Measurements from ENCODE around the gene SPRYD4.
A peak's percentile ranks its signal among the peaks of the same experiment; 100 is the strongest.

SPRYD4 gene

DNA sequence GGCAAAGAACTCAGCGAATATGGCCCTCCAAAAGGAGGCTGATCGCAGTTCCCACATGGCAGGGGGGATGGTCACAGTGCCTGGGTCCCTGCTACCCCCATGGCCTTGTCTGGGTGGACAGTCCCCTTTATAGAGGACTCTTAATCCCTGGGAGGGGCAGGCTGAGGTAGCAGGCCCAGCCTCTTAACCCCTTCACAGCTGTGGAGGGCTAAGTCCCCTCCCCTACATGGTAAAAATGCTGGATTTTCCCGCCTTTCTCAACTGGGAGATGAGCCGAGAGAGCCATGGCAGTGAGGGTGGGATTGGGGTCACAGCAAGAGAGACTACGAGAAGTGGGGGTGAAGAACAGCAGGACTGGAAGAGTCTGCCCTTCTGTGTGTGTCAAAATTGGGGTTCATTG, 13.8 kb upstream of the SPRYD4 start, which contains the start of gene MIP:
MIP (minus strand) TSS at position 101 of the 400 bp plus-strand sequence; CDS start at position 57, 44 bp downstream.
- H3K4me3 ChIP-seq (replicated peaks in 1 of 2; ENCODE audit: low read depth in 2 of 2, low read length in 2 of 2) = no peak within 1 kb of the TSS
- no peak for DNase-seq (ENCODE audit: low read depth in 2 of 2)
- TF ChIP-seq, protein P1, sequence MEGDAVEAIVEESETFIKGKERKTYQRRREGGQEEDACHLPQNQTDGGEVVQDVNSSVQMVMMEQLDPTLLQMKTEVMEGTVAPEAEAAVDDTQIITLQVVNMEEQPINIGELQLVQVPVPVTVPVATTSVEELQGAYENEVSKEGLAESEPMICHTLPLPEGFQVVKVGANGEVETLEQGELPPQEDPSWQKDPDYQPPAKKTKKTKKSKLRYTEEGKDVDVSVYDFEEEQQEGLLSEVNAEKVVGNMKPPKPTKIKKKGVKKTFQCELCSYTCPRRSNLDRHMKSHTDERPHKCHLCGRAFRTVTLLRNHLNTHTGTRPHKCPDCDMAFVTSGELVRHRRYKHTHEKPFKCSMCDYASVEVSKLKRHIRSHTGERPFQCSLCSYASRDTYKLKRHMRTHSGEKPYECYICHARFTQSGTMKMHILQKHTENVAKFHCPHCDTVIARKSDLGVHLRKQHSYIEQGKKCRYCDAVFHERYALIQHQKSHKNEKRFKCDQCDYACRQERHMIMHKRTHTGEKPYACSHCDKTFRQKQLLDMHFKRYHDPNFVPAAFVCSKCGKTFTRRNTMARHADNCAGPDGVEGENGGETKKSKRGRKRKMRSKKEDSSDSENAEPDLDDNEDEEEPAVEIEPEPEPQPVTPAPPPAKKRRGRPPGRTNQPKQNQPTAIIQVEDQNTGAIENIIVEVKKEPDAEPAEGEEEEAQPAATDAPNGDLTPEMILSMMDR (IDR thresholded peaks at IDR 0.05; ENCODE audit: low read depth, low read length) = no peak

DNA sequence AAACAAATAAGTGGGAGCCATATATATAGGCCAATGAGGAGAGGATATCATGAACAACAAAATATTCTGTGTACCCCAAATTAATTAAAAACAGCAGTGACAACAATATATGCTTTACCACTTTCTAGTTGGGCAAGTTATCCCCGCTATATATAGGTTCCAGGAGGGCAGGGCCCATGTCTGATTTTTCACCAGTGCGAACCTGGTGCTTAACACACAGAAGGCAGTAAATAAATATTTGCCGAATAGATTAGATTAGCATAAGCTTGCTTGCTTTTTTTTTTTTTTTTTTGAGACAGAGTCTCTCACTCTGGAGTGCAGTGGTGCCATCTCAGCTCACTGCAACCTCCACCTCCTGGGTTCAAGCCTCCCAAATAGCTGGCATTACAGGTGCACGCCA, 10.6 kb upstream of the SPRYD4 start:
- DNase-seq (ENCODE audit: low read depth in 2 of 2) = no peak
- TF ChIP-seq, protein P1 (IDR thresholded peaks at IDR 0.05; ENCODE audit: low read depth, low read length) = no peak
- H3K4me3 ChIP-seq (replicated peaks in 1 of 2; ENCODE audit: low read depth in 2 of 2, low read length in 2 of 2) = no peak overlapping the region

DNA sequence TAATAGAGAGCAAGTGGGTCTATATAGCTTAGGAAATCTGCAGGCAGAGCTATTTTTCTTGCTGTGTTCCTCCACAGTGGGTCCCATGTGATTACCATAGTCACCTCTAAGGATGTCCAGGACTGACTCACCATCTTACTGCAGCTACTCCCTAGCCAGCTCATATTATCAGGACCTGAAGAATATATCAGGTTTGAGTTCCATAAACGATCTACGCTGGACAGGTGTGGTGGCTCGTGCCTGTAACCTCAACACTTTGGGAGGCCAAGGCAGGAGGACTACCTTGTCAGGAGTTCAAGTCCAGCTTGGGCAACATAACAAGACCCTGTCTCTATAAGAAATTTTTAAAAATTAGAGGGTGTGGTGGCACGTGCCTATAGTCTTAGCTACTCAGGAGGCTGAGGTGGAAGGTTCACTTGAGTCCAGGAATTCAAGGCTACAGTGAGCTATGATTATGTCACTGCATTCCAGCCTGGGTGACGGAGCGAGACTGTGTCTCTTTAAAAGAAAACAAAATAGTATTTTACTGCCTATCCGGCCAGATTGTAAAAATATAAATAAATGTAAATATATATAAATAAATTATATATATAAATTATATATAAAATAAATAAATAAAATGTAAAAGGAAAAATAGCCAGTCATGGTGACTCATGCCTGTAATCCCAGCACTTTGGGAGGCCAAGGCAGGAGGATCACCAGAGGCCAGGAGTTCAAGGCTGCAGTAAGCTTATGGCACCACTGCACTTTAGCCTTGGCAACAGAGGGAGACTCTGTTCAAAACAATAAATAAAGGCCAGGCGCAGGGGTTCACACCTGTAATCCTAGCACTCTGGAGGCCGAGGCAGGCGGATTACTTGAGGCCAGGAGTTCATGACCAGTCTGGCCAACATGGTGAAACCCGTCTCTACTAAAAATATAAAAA, 6.9 kb upstream of the SPRYD4 start:
- H3K4me3 ChIP-seq (replicated peaks in 1 of 2; ENCODE audit: low read depth in 2 of 2, low read length in 2 of 2) = no peak overlapping the region
- TF ChIP-seq, protein P1 (IDR thresholded peaks at IDR 0.05; ENCODE audit: low read depth, low read length) = no peak
- DNase-seq (ENCODE audit: low read depth in 2 of 2) = peak in 1 of 2 donors; percentile 70

DNA sequence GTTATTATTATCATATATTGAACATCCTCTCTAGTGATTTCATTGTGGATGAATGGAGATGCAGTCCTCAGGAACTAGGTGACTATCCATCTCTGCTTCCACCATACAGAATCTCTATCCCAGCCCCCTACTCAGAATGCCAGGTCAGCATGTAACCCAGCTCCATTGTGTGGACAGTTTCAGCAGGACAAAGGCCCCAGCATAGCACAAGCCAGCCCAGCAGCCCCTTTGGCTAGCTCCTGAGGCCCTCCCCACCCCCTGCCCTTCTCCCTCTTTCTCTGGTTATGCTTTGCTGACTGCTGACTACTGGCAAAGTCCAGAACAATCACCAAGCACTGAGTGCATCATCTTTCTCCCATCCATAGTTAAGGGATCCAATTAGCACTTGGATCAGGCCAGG, 5.8 kb upstream of the SPRYD4 start:
- no peak overlapping the region for H3K4me3 ChIP-seq (replicated peaks in 1 of 2; ENCODE audit: low read depth in 2 of 2, low read length in 2 of 2)
- TF ChIP-seq, protein P1 (IDR thresholded peaks at IDR 0.05; ENCODE audit: low read depth, low read length) = no peak
- no peak for DNase-seq (ENCODE audit: low read depth in 2 of 2)

DNA sequence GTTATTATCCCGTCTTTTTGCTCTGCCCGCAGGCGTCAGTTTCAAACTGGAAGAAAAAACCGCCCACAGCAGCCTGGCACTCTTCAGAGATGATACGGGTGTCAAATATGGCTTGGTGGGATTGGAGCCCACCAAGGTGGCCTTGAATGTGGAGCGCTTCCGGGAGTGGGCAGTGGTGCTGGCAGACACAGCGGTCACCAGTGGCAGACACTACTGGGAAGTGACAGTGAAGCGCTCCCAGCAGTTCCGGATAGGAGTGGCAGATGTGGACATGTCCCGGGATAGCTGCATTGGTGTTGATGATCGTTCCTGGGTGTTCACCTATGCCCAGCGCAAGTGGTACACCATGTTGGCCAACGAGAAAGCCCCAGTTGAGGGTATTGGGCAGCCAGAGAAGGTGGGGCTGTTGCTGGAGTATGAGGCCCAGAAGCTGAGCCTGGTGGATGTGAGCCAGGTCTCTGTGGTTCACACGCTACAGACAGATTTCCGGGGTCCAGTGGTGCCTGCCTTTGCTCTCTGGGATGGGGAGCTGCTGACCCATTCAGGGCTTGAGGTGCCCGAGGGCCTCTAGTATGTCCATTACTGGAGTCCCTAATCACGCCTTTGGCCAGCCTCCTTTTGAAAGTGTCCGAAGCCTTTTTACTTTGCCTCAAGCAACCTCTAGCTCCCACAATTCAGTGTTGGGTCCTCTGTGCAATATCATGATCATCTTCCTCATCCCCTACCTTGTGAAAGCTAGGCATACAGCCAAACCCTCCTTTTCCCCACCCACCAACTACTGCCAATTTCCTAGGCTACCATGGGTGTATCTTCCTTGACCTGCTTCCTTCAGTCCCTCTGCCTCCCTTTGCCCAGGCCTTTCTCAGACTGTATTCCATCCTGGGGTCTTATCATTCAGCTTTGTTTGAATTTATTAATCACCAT, 891 bp downstream of the SPRYD4 start:
- no peak for DNase-seq (ENCODE audit: low read depth in 2 of 2)
- H3K4me3 ChIP-seq (replicated peaks in 1 of 2; ENCODE audit: low read depth in 2 of 2, low read length in 2 of 2) = peak overlapping the region; percentile 94 to 97
- TF ChIP-seq, protein P1 (IDR thresholded peaks at IDR 0.05; ENCODE audit: low read depth, low read length) = no peak

DNA sequence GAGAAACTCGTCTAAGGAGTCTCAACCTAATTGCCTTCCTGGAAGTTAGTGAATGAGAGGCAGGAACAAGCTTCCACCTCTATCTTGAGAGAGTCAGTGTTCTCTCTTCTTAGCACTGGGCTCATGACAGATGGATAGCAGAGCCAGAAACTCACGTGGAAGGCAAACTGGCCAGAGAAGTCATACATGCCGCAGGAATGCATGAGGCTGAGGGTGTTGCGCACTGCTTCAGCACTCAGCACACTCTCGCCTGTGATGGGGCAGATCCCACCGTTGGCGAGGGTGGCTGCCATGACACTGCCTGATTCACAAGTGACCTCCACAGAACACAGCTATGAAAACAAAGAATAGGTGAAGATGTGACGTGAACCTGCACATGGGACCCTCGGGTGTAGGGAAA, 6.0 kb downstream of the SPRYD4 start:
- DNase-seq (ENCODE audit: low read depth in 2 of 2) = no peak
- H3K4me3 ChIP-seq (replicated peaks in 1 of 2; ENCODE audit: low read depth in 2 of 2, low read length in 2 of 2) = no peak overlapping the region
- TF ChIP-seq, protein P1 (IDR thresholded peaks at IDR 0.05; ENCODE audit: low read depth, low read length) = no peak

Data from cardiac fibroblast (primary cell).